ENCODE measurements around the gene HYPK.

DNA sequence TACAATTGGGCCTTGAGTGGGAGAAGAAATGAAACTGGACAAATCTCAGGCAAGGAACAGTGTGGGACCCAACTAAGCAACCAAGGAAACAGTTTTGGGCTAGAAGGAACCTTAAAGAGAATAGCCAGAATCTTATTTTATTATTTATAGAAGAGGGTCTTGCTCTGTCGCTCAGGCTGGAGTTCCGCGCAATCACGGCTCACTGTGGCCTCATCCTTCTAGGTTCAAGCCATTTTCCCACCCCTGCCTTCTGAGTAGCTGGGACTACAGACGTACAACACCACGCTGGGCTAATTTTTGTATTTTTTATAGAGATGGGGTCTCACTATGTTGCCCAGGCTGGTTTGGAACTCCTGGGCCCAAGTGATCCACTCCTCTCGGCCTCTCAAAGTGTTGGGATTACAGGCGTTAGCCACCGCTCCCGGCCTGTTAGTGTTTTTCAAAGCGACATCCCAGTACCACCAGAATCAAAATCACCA, 25.7 kb downstream of the HYPK start:
- TF ChIP-seq POLR2A (IDR thresholded peaks at IDR 0.05) (no peak), POLR2AphosphoS5 (IDR thresholded peaks at IDR 0.05) (no peak)
- TF ChIP-seq, protein P1, sequence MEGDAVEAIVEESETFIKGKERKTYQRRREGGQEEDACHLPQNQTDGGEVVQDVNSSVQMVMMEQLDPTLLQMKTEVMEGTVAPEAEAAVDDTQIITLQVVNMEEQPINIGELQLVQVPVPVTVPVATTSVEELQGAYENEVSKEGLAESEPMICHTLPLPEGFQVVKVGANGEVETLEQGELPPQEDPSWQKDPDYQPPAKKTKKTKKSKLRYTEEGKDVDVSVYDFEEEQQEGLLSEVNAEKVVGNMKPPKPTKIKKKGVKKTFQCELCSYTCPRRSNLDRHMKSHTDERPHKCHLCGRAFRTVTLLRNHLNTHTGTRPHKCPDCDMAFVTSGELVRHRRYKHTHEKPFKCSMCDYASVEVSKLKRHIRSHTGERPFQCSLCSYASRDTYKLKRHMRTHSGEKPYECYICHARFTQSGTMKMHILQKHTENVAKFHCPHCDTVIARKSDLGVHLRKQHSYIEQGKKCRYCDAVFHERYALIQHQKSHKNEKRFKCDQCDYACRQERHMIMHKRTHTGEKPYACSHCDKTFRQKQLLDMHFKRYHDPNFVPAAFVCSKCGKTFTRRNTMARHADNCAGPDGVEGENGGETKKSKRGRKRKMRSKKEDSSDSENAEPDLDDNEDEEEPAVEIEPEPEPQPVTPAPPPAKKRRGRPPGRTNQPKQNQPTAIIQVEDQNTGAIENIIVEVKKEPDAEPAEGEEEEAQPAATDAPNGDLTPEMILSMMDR (IDR thresholded peaks at IDR 0.05): no peak
